GM19025 (cell line): Measurements from ENCODE around the gene ADGRF3.
"Not testable (repeated sequence)": the region's sequence is repeated elsewhere in the genome, so short reads cannot be mapped to it uniquely, and the experiment has no call there.

Experiments
- ATAC-seq: cut with Tn5 transposase; IDR thresholded peaks from one replicate; pipeline ENCODE4 v1.9.1; 2021; ENCODE audit warnings: mild to moderate bottlenecking, low read depth, moderate library complexity; ENCODE audit not compliant: unreplicated experiment

ADGRF3 gene, protein sequence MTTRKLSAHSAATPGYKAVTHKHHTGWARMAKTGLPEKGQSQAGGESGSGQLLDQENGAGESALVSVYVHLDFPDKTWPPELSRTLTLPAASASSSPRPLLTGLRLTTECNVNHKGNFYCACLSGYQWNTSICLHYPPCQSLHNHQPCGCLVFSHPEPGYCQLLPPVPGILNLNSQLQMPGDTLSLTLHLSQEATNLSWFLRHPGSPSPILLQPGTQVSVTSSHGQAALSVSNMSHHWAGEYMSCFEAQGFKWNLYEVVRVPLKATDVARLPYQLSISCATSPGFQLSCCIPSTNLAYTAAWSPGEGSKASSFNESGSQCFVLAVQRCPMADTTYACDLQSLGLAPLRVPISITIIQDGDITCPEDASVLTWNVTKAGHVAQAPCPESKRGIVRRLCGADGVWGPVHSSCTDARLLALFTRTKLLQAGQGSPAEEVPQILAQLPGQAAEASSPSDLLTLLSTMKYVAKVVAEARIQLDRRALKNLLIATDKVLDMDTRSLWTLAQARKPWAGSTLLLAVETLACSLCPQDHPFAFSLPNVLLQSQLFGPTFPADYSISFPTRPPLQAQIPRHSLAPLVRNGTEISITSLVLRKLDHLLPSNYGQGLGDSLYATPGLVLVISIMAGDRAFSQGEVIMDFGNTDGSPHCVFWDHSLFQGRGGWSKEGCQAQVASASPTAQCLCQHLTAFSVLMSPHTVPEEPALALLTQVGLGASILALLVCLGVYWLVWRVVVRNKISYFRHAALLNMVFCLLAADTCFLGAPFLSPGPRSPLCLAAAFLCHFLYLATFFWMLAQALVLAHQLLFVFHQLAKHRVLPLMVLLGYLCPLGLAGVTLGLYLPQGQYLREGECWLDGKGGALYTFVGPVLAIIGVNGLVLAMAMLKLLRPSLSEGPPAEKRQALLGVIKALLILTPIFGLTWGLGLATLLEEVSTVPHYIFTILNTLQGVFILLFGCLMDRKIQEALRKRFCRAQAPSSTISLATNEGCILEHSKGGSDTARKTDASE

GRCh38 chr2:26346454-26347053 is at the start of gene ADGRF3:
TSS of gene ADGRF3 (minus strand) at chr2:26346789. CDS start at chr2:26346234, 555 bp downstream.
- no peak for ATAC-seq

DNA sequence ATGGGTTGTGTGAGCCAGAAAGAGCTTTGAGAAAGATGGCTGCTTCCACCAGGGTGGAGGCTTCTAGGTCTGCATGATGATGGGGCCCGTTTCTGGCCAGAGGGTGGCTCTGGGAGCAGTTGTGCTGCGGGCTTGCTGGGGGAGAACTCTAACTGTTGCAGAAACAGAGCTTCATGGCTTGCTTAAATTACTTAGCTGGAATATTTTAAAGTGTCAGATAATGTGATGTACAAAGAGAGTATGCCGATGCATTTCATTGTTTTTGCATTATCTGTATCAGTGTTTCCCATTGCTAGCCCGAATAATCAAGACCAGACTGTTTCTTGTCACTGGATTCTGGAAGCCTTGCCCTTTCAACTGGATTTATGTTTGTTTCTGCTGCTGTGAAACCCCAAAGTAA is 48.8 kb upstream of the ADGRF3 start:
- ATAC-seq, result no peak

GRCh38 chr2:26394694-26395093 is 48.1 kb upstream of the ADGRF3 start:
- ATAC-seq, result no peak

DNA sequence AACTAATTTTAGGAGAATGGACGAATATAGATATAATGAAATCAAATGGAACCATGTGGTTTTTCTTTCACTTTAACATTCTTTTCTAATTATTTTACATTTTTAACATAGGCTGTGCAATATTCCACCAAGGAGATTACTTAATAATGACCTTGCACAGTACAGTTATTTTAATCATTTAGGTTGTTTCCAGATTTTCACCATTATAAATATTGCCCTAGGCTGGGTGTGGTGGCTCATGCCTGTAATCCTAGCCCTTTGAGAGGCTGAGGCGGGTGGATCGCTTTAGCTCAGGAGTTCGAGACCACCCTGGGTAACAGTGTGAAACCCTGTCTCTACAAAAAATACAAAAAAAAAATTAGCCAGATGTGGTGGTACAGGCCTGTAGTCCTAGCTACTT is 40.6 kb upstream of the ADGRF3 start:
- no peak for ATAC-seq

- ATAC-seq, result no peak
Measured at GRCh38 chr2:26384597-26384996, 38.0 kb upstream of the ADGRF3 start.

DNA sequence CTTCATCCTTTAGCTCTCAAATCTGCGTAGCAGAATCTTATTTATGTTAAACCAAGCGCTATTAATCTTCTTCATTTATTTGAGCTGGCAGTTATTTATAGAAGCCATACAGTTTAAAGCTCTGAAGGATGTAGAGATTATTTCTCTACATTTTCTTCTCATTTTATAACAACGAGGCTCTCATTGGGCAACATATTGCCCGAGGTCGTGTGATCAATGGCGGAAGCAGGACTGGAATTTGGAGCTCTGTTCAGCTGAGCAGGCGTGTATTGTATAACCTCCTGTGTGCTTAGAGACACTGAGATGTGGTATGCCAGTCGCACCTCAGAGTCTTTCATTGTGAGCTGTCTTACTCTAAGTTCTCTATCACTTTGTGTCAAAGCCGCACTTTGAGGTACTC is 37.6 kb upstream of the ADGRF3 start:
- no peak for ATAC-seq

DNA sequence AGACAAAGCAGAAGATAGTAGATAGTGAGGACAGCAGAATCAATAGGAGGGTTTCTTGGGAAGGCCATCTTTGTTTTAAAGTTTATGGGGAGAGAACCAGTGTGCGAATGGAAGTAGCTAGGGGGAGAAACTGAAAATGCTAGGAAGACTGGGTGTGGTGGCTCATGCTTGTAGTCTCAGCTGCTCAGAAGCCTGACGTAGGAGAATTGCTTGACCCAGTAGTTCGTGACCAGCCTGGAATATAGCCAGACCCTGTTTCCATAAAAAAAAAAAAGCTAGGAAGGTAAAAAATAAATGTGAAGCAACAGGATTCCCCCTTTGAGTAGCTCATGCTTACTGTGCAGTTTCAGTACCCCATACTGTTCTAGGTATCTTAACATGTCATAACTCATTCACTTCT is 36.0 kb upstream of the ADGRF3 start:
- no peak for ATAC-seq

GRCh38 chr2:26380281-26380680 is 33.7 kb upstream of the ADGRF3 start:
- ATAC-seq, result no peak

DNA sequence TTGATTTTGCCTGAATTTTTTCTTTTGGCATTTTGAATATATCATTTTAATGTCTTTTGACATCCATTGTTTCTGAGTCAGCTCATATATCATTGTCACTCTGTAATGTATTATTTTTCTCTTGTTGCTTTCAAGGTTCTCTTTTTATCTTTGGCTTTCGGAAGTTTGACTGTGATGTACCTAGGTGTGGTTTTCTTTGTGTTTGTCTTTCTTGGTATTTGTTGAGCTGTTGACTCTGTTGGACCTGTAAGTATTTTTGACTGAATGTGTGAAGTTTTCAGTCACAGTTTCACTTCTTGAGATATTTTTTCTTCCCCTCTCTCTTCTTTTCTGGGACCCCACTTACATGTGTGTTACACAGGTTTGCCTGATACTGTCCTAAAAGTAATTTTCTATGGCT is 30.2 kb upstream of the ADGRF3 start:
- ATAC-seq, result no peak

GRCh38 chr2:26370909-26371308 is 24.3 kb upstream of the ADGRF3 start:
- not testable (repeated sequence) for ATAC-seq

DNA sequence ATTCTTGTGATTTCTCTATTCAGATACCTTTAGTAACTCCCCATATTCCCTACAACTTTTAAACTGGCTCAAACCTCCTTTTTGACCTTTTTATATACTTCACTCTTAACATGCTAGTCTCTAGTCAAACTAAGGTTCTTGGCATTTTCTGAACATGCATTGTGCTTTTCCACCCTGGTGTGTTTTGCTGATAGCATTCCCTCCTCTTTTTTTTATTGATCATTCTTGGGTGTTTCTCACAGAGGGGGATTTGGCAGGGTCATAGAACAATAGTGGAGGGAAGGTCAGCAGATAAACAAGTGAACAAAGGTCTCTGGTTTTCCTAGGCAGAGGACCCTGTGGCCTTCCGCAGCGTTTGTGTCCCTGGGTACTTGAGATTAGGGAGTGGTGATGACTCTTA is 23.1 kb upstream of the ADGRF3 start:
- not testable (repeated sequence) for ATAC-seq

DNA sequence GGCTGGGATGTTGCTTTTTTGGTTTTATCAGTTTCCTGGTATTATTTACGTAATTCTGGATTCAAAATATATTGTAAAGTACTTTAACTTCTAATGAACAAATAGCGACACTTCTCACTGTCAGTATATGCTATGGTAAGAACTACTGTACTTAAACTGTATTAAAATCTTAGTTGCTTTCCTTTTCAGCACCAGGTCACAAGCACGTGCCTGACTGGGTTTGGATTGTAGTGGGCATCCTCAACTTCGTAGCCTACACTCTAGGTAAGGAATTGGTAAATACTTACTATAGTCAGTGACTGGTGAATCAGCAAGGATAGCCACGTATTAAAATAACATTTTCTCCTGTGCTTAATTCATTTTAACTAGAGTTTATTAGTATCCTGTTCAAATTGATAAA is 20.4 kb upstream of the ADGRF3 start:
- no peak for ATAC-seq

GRCh38 chr2:26364669-26365068 is 18.1 kb upstream of the ADGRF3 start:
- ATAC-seq, result no peak

- no peak for ATAC-seq
Measured at GRCh38 chr2:26363958-26364357, 17.4 kb upstream of the ADGRF3 start.

DNA sequence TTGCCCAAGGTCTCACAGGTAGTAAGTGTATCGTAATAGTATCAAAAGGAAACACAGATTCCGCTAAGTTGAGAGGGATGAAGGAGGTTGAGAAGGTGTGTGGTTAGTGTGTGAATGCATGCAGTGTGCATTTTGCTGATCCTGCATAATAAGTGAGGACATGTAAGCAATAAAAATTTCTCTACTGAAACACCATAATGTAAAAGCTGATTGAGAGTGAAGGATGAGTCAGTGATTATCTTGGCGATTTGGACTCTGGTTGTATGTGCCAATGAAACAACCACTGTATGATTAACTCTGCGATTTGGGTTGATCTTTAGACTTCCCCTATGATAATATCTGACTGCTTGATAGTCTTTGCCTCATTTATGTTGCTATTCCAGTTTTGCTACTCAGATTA is 16.7 kb upstream of the ADGRF3 start:
- ATAC-seq, result no peak

DNA sequence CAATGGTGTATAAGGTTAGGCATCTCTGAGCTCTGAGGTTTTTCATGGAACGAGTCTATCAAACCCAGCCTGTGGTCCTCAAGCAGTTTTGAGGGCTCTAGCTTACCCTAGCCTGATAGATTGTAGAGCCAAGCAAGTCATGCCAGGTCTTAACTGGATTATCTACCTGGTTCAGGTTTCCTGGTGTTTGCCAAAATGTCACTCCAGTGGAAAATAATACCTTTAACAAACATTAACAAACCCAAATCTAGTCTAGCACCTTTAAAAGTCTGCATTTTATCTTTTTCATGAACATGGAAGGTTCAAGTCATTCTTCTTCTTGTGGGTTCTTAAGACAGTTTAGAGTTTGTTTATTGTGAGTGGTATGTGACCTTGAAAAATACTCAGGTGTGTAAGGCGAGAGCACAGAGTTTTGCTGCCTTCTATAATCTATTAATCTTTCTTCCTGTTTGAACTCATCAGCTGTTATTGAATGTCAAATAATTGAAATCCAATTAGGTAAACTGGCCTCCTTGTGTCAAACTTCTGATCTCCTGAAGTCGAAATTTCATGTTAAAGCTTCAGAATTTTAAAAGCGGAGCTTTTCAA is 13.4 kb upstream of the ADGRF3 start:
- ATAC-seq, result no peak

DNA sequence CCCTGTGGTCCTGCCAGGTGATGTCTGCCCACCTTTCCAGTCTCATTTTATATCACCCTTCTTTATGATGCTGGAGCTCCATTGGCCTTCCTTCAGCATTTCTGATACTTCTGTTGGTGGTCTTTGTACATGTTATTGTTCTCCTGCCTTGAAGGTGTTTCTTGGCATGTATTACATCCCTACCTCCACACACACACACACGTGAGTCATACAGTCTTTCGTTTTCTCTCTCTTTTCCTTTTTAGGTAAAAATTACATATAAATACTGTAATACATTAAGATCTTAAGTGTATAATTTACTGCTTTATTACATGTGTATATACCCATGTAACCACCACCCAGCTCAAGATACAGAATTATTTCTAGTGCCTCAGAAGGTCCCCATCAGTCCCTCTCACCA is 10.2 kb upstream of the ADGRF3 start:
- no peak for ATAC-seq

GRCh38 chr2:26356111-26356510 is 9.5 kb upstream of the ADGRF3 start:
- no peak for ATAC-seq

DNA sequence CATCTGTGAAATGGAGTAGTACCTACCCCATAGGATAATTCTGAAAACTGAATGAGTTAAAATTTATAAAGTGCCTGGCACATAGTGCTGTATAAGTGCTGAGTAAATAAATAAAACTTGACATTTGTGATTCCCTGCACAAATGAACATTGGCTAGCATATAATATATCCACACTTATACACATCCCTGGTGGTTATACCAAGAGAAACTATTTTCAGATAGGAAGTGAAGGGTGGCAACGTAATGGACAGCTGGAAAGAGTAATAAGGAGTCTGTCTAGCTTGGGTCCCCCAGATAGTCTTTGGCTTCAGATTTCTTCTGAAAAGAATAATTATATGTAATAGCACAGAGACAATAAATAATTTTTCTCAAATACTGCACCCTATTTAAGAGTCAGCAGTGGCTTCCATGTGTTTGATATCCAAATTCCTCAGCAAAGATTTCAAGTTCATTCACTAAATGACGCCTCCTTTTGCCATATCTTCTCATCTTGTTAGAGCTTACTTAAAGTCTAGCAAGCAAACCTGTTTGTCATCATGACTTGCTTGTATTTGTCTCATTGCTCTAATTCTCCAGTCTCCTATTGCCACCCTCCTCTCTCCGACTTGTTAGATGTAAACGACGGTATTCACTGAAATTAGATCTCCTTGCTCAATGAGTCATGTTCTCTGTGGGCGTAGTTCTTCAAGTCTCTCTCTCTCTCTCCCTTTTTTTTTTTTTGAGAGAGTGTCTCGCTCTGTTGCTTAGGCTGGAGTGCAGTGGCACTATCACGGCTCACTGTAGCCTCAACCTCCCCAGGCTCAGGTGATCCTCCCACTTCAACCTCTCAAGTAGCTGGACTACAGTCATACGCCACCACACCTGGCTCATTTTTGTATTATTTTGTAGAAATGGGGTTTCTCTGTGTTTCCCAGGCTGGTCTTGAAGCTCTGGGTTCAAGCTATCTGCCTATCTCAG is 8.7 kb upstream of the ADGRF3 start:
- ATAC-seq, result no peak
